Myocyte (in vitro differentiated cells): Measurements from ENCODE around the gene FAM168A. TPM values are rescaled to one million over a fixed set of nuclear protein-coding genes. Genes with fewer than 3 reads are reported as not detected.

Experiments
- DNase-seq: peaks from one replicate; pipeline ENCODE4 v3.0.0-alpha.2; 2012; ENCODE audit warnings: low read depth
- total RNA-seq: library from RNA; depleted of rRNA; stranded (reverse); fragments of >200 nt; gene quantifications from 2 replicates; pipeline ENCODE4 v1.2.3, GENCODE V29; 2014

The FAM168A gene
- total RNA-seq, 1 donor from 2014 or later: 23.3 TPM

- no peak for DNase-seq
Observed at GRCh38 chr11:73390601-73391565, 207.0 kb downstream of the FAM168A start.

GRCh38 chr11:73389916-73390315 lies 208.0 kb downstream of the FAM168A start:
- no peak for DNase-seq

GRCh38 chr11:73389134-73389525 lies 208.8 kb downstream of the FAM168A start:
- no peak for DNase-seq

- no peak for DNase-seq
Observed at GRCh38 chr11:73388265-73389133, 209.4 kb downstream of the FAM168A start.

- no peak for DNase-seq
Observed at GRCh38 chr11:73387594-73388264, 210.2 kb downstream of the FAM168A start.

- DNase-seq: no peak
Observed at GRCh38 chr11:73386546-73386945, 211.4 kb downstream of the FAM168A start.

GRCh38 chr11:73386016-73386415 lies 211.9 kb downstream of the FAM168A start:
- DNase-seq: no peak

GRCh38 chr11:73384872-73385689 lies 212.8 kb downstream of the FAM168A start:
- DNase-seq: no peak

- DNase-seq: no peak
Observed at GRCh38 chr11:73384531-73384871, 213.4 kb downstream of the FAM168A start.

- DNase-seq: no peak
Observed at GRCh38 chr11:73384125-73384441, 213.8 kb downstream of the FAM168A start.

- no peak for DNase-seq
Observed at GRCh38 chr11:73383249-73384124, 214.4 kb downstream of the FAM168A start.

- no peak for DNase-seq
Observed at GRCh38 chr11:73382747-73383146, 215.2 kb downstream of the FAM168A start.

- no peak for DNase-seq
Observed at GRCh38 chr11:73382183-73382582, 215.7 kb downstream of the FAM168A start.

GRCh38 chr11:73381589-73381988 lies 216.3 kb downstream of the FAM168A start:
- peak; percentile 41 for DNase-seq

GRCh38 chr11:73380897-73381410 lies 217.0 kb downstream of the FAM168A start:
- DNase-seq: no peak

- DNase-seq: no peak
Observed at GRCh38 chr11:73380331-73380730, 217.6 kb downstream of the FAM168A start.

GRCh38 chr11:73379189-73379880 lies 218.6 kb downstream of the FAM168A start:
- no peak for DNase-seq

GRCh38 chr11:73376803-73377629 lies 220.9 kb downstream of the FAM168A start:
- DNase-seq: peak; percentile 59
